GM18499 (cell line): Measurements from ENCODE around the gene FXYD7.
"Not testable (repeated sequence)": the region's sequence is repeated elsewhere in the genome, so short reads cannot be mapped to it uniquely, and the experiment has no call there.

Experiments
- ATAC-seq: cut with Tn5 transposase; IDR thresholded peaks from one replicate; pipeline ENCODE4 v1.9.1; 2021; ENCODE audit warnings: moderate number of reproducible peaks; ENCODE audit not compliant: insufficient read depth, unreplicated experiment

The FXYD7 gene

DNA sequence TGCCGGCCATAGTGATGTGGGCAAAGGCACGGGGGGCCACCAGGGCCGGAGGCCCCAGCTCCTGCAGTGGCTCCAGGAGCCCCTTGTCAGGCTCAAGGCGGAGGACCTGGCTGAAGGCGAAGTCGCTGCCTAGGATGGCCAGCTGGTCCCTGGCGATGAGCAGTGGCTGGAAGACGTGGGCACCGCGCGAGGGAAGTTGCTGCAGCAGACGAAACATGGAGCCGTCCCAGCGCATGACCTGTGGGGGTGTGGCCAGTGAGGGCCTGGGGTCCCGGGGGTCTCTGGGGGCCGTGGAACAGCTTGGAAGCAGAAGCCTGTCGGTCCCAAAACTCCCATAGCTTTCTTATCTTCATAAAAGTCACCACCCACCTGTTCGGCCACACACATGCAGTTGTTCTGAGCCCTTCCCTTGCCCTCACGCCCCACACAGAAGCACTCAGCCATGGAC is 17.8 kb upstream of the FXYD7 start:
- no peak for ATAC-seq

DNA sequence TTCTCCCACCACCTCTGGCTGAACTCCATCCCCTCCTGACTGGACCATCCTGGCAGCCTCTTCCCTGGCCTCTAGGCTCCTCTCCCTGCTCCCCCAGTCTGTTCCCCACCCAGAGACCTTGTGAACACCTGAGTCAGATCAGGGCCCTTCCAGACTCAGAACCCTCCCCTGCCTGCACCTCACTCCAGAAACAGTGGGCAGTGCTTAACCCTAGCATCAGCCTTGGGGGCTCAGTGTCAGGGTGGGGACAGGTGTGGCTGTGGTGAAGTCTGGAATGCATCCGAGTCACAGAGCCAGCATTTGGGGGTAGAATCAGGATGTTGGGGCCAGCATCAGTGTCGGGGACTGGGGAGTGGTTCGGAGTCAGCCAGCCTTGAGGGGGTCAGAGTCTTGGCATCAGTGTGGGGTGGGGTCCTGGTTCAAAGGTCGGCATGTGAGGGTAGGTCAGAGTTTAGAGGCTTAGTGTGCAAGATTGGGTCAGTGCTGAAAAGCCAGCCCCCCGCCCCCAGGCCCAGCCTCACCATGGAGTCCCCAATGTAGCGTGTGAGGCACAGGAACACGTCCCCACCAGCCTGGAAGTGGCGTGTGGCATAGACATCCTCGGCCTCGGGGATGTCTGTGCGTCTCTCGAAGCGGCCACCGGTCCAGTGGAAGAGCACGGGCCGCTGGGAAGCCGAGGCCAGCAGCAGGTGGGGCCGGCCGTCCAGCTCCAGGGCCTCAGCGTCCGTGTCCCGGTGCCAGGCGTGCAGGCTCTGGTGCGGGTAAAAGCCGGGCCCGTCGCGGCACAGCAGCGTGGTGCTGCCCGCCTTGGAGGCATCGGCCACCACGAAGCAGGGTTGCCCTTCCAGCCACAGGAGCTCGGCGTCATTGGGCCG is 17.1 kb upstream of the FXYD7 start:
- ATAC-seq, result no peak

DNA sequence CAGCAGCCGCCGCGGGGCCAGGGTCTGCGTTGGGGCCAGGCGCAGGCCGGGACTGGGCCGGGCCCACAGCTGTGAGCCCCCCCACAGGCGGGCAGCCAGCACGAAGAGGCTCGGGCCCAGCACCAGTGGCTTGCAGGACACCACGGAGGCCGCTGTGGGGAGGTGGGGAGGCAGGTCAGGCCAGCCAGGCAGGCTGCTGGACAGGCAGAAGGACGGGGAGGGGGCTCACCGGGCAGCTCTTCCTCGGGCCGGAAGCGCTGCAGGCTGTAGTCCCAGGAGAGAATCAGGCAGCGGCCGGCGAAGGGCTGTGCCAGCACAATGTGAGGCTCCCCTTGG is 16.5 kb upstream of the FXYD7 start:
- no peak for ATAC-seq

DNA sequence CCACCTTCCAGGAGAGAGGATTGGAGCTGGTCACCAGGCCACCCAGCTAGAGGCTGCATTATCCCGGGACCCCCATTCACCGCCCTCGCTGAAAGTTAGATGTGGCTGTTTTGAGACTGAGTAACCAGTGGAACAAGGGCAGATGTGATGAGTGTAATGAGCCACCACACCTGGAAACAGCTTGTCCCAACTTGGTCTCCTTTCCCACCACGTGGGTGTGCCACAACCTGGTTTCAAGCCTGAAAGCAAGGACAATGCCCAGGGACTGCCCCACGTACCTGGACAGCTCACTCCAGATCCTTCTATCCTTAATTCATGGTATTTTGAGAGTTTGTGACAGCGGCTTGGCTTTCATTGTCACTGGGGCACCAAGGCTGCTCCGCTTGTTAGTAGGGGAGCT is 15.2 kb upstream of the FXYD7 start:
- no peak for ATAC-seq

DNA sequence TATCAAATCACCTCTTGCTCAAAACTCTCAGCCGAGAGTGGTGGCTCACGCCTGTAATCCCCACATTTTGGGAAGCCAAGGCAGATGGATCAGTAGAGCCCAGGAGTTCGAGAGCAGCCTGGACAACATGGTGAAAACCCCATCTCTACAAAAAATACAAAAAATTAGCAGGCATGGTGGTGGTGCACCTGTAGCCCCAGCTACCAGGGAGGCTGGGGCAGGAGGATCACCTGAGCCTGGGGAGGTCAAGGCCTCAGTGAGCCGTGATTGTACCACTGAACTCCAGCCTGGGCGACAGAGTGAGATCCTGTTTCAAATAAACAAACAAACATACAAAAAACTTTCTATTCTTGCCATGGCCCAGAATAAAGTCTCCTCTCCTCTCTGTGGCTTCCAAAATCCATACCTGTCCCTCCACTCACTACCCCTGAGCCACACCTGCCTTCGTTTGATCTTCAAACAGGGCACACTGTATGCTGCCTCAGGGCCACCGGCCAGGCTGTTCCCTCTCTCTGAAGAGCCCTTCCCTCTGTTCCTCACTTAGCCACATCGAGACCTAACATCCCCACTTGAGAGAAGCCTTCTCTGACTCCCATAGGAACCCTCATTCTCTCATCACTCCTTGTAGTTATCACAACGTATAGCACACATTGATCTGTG is 14.5 kb upstream of the FXYD7 start:
- no peak for ATAC-seq

DNA sequence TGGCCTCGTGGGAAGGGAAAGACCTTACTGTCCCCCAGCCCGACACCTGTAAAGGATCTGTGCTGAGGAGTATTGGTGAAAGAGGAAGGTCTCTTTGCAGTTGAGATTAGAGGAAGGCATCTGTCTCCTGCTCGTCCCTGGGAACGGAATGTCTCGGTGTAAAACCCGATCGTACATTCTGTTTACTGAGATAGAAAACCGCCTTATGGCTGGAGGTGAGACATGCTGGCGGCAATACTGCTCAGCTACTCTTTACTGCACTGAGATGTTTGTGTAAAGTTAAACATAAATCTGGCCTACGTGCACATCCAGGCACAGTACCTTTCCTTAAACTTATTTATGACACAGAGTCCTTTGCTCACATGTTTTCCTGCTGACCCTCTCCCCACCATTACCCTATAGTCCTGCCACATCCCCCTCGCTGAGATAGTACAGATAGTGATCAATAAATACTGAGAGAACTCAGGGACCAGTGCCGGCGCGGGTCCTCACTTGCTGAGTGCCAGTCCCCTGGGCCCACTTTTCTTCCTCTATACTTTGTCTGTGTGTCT is 13.3 kb upstream of the FXYD7 start:
- ATAC-seq, result not testable (repeated sequence)

DNA sequence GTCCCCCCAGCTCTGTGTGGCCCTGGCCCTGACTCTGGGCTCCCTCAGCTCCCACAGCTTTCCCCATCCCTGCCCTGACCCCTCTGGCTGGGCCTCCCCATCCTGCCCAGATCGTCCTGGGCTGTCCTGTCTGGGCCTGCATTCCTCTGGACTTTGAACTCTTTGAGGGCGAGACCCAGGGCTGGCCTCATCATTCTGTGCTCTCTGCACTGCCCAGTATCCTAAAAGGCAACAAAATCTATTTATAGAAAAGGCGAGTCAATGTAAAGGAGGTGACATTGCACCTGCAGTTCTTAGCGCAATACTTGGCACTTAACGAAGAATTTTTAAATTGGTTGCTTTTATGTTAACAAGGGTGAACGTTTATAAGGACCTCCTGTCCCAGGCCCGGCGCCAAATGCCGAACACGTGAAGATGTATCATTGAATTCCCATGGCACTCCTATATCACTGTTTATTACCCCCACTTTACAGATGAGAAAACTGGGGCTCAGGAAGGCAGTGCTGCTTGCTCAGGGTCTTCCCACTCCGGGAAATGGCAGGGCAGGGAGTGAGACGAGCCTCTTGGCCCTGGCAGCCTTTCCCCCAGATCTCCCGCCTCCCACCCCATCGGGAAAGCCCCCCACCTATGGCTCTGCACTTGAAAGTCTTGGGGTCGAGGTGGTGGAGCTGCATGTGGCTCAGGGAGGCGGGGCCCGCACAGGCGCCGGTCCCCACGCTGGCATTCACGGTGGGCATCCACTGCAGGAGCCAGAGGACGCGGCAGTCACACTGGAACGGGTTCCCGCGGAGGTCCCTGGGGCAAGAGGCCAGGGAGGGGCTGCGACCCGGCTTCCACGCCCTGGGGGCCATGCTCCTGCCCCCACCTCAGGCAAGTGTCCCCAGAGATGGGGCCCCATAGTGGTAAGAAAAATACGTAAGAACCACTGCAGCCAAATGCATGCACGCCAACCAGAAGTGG is 12.0 kb upstream of the FXYD7 start:
- no peak for ATAC-seq

DNA sequence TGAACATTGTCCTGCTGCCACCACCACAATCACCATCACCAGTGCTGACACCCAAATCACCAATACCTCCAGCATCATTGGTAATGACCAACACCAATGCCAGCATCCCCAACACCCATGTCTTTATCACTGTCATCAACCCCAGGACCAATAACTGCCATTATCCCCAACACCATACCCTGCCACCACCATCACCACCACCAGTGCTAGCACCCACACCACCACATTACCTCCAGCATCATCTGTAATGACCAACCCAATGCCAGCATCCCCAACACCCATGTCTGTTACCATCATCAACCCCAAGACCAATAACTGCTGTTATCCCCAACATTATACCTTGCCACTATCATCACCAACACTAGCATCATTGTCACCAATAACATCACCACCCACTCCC is 10.8 kb upstream of the FXYD7 start:
- no peak for ATAC-seq

DNA sequence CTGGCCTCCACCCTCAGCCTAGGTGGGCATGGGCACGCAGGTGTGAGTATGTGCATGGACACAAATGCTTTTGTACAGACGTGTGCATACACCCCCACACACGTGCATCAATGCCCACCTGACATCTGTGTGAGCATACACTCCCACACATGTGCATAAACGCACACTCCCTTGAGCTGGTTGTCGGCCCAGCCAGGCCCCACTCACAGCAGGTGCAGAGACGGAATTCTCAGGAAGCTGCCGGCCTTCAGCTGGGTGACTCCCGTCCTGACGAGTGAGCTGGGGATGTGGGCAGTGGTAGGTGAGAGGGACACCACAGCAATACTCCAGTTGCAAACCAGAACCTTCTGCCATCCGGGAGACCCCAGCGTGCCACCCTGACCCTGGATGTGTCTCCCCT is 9.2 kb upstream of the FXYD7 start:
- ATAC-seq, result no peak

DNA sequence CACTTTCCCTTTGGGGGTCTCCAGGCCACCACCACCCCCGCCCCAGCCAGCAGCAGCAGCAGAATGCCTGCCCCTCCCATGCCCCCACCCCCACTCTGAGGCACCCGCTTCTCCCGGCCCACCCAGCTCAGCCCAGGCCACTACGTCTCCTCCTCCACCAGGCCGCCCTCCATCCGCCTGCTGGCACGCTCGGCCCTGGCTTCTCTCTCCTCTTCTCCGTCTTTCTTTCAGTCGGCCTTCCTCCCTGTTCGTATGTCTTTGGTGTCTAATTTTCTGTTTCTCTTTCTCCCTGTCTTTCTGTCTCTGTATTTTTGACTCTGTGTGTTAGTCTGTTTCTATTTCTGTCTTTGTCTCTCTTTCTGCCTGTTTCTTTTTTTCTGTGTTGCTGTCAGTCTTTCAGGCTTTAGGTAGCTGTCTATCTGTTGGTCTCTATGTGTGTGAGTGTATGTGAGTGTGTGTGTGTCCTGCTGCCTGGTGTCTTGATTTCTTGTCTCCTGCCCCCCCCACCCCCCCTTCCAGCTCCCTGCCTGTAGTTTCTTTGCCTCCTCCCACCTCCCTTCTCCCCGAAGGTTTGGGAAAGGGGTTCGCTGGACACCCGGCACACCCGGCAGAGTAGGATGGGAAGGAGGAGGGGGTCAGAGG is 8.3 kb upstream of the FXYD7 start, which contains the start of gene LGI4:
Gene LGI4 (minus strand): TSS at position 459 of the 642 bp plus-strand sequence. CDS start 379 bp downstream, at position 80.
- ATAC-seq, result no peak

DNA sequence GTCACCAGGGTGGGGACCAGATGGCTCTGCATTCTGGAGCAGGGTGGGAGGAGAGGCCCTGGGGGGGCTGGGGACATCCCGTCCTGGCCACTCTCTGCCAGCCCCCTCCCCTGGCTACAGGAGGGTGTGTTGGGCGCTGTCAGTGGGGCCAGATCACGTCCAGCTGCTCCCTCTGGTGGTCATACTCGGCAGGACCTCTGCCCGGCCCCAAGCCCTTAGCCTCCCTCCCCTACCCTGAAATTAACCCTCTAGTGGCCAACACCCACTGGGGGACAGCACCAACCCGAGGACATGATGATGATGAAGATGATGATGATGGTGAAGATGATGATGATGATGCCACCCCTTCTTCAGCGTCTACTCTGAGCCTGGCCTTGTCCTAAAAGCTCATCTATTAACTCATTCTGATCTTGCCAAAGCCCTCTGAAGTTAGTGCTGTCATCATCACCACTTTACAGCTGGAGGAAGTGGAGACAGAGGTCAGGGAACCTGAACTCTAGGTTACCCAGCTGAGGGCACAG is 7.6 kb upstream of the FXYD7 start:
- no peak for ATAC-seq

DNA sequence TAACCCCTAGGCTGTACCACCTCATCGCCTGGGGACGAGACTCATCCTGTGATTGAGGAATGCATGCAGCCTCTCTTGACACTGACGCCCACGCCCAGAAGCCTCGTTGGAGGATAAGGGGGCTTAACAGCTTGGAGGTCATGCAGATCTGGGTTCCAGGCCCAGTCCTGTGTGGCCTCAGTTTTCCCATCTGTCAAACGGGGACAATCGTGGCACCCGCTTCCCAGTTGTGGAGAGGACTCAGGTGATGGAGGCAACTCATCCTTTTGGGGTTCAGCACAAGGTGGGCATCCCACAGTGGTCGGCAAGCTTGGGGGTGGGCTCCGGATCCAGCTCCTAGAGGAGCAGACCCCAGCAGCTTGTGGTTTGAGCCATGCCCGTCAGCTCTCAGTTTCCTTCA is 6.8 kb upstream of the FXYD7 start:
- no peak for ATAC-seq

DNA sequence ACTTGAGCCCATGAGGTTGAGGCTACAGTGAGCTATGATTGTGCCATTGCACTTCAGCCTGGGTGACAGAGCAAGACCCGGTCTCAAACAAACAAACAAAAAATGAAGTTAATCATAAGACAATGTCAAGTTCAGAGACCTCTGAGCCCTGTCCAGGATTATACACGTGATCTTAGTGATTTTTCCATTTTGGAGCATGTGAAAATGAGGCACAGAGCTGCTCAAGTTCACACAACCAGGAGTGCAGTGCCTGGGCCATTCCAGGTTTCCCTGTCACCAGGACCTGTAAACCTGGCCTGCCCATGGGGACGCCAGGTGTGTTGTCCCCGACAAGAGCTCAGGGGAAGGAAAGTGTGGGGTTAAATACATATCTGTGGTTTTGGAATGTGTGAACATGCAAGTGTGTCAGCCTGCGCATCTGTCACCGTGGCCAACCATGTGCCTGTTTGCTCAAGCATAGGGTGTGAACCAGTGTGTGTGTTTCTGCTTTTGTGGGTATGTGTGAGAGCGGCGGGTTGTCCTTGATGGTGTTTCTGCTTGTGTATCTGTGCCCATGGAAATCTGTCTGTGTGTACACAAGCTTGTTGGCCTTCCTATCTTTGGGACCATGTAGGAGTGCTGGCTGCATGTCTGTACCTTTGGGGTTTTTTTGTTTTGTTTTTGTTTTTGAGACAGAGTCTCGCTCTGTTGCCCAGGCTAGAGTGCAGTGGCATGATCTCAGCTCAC is 5.9 kb upstream of the FXYD7 start:
- ATAC-seq, result no peak

DNA sequence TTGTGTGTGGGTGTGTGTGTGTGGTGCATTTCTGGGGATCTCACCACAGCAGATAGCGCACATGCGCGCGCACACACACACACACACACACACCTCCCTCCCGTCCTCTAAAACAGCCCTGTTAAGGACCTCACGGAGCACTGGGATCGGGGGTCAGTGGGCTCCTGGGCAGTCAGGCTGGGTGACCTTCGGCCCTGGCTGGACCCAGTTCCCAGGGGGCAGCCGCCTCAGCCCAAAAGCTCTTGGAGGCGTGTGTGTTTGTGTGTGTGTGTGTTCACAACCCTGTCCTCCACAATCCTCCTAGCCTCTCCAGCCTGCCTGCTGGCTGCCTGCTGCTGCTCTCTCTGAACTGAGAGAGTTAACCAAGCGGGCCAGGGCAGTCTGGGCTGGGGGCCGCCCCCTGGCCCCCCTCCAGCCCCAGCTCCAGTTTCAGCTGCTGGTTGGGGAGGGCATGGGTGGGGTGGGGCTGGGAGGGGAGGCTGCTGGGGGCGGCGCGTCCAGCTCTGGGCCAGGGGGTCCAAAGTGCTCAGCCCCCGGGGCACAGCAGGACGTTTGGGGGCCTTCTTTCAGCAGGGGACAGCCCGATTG is 4.7 kb upstream of the FXYD7 start, which contains the start of gene FXYD1:
Gene FXYD1 (plus strand): TSS at position 520 of the 588 bp plus-strand sequence. CDS start 1,256 bp downstream, outside the sequence.
- ATAC-seq, result no peak

DNA sequence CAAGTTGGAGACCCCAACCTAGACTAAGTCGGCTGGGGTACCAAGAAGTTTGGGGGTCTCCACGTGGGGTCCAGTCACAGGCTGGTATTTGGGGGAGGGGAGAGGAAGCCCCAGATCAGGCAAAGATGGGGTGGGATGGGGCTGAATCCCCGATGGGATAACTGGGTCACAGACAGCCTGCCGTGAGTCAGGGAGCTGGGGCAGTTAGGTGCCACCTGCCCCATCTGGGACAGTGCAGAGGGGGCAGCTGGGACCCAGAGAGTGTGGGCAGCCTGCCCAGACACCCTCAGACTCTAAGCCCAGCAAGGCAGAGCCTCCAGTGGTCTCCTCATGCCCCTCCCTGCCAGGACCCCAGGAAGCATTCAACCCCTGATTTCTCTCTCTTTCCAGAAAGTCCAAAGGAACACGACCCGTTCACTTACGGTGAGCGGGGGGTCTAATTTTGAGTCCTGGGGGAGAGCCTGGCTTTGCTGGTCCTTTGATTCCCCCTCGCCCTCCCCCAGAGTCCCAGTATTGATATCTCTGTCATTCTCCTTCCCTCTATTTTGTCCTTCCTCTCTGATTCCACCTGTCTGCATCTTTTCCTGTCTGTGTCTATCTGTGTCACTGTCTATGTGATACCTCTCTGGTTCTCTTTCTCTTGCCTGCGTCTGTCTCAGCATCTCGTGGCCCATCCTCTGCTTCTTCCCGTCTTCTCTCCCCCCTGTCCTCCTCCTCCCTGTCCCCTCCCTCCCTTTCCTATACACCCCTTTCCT is 2.7 kb upstream of the FXYD7 start:
- ATAC-seq, result no peak

DNA sequence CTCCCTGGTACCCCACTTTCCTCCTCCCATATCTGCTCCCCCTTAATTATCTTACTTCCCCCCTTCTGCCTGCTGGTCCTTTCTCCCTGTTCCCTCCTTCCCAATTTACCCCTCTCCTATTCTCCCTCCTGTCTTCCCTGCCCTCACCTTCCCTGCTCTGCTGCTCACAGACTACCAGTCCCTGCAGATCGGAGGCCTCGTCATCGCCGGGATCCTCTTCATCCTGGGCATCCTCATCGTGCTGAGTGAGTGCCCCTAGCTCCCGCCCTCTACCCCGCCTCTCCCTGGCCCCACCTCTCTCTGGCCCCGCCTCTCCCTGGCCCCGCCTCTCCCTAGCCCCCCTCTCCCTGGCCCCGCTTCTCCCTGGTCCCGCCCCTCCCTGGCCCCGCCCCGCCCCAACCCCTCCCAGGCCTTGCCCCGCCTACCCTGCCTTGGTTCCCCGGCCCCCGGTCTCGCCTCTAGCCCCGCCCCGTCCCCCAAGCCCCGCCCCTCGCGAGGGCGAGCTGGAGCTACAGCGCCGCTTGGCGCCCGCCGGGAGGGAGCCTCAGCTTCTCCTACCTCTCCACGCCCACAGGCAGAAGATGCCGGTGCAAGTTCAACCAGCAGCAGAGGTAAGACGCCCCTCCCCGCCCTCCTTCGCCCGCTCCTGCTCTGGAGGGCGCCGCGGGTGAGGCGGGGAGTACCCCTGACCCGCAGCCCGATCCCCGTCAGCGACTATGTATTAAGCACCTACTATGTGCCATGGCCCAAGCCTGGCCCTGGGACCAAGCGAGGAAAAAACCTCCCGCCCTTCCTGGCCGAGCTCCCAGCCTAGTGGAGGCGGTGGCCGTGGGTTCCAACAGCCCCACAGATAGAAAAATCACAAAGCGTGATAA is 1.9 kb upstream of the FXYD7 start:
- ATAC-seq, result no peak
